Brain microvascular endothelial cell (primary cell): ENCODE results near the gene ATG12.

Experiments
- DNase-seq: peaks from one replicate; pipeline ENCODE4 v3.0.0-alpha.2; 2020
- H3K27ac ChIP-seq: fragments of 250-450 bp; sonication (Bioruptor Pico); 2 replicates; pipeline ENCODE4 v1.5.1; 2020; ENCODE audit warnings: mild to moderate bottlenecking, moderate library complexity
- H3K27me3 ChIP-seq: fragments of 250-450 bp; sonication (Bioruptor Pico); replicated peaks from 2 replicates; pipeline ENCODE4 v1.5.1; 2020; ENCODE audit warnings: mild to moderate bottlenecking
- H3K36me3 ChIP-seq: fragments of 250-450 bp; sonication (Bioruptor Pico); replicated peaks from 2 replicates; pipeline ENCODE4 v1.5.1; 2020; ENCODE audit warnings: mild to moderate bottlenecking
- H3K4me3 ChIP-seq: 2 replicates; pipeline ENCODE4 v1.5.1; 2011; ENCODE audit warnings: low read depth, mild to moderate bottlenecking, control low read depth, low read length, moderate library complexity
- CTCF ChIP-seq: IDR thresholded peaks from 2 replicates; pipeline ENCODE4 v1.5.1; 2011; ENCODE audit warnings: low read depth, mild to moderate bottlenecking, moderate library complexity, low read length, control low read depth, inconsistent platforms; ENCODE audit errors: missing control alignments
- in situ Hi-C: cut with HindIII; loops from 2 replicates; pipeline ENCODE4 v1.10.0; 2017; ENCODE audit warnings: low sequenced_read_pairs, low pct_ligation_motif_present

The ATG12 gene

GRCh38 chr5:115857626-115858349, 16.4 kb upstream of the ATG12 start:
- peaks cover 2% of the 10 kb centered on the region for H3K36me3 ChIP-seq
- H3K27ac ChIP-seq = peak overlapping the region; percentile 66
- no peak for TF ChIP-seq CTCF
- no peaks in the 10 kb centered on the region for H3K27me3 ChIP-seq
- DNase-seq = peak; percentile 72
- in situ Hi-C loops = no loop called here
- H3K4me3 ChIP-seq = no peak overlapping the region

GRCh38 chr5:115857057-115857479, 15.7 kb upstream of the ATG12 start:
- Histone ChIP-seq H3K36me3 (peaks cover 2% of the 10 kb centered on the region), H3K4me3 (no peak overlapping the region), H3K27me3 (no peaks in the 10 kb centered on the region), H3K27ac (peak overlapping the region; percentile 66)
- no peak for DNase-seq
- TF ChIP-seq CTCF = no peak
- in situ Hi-C loops = no loop called here

- Histone ChIP-seq H3K27me3 (no peaks in the 10 kb centered on the region), H3K36me3 (peaks cover 2% of the 10 kb centered on the region), H3K27ac (no peak overlapping the region), H3K4me3 (no peak overlapping the region)
- in situ Hi-C loops = no loop called here
- no peak for DNase-seq
- no peak for TF ChIP-seq CTCF
Measured at GRCh38 chr5:115855959-115856358, 14.6 kb upstream of the ATG12 start.

DNA sequence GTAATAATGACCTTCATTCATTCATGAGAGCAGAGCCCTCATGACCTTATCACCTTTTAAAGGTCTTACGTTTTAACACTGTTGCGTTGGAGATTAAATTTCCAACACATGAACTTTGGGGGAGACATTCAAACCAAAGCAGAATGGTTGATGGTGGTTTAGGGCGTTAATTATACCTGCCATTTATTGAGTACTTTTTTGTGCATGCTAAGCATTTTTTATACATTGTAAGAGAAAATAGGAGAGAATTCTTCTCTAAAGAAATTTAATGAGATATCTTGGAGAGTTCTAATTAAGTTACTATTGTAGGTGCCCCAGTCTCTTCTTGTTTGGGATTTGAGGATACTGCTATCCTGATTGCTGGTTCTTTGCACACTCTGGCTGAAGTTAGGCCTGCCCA, 12.8 kb upstream of the ATG12 start:
- Histone ChIP-seq H3K36me3 (peaks cover 2% of the 10 kb centered on the region), H3K4me3 (no peak overlapping the region), H3K27ac (no peak overlapping the region), H3K27me3 (no peaks in the 10 kb centered on the region)
- DNase-seq = no peak
- TF ChIP-seq CTCF = no peak
- in situ Hi-C loops = no loop called here

- Histone ChIP-seq H3K27ac (no peak overlapping the region), H3K27me3 (no peaks in the 10 kb centered on the region), H3K36me3 (peaks cover 2% of the 10 kb centered on the region), H3K4me3 (no peak overlapping the region)
- in situ Hi-C loops = no loop called here
- no peak for DNase-seq
- TF ChIP-seq CTCF = no peak
Measured at GRCh38 chr5:115850744-115851416, 9.5 kb upstream of the ATG12 start.
